ENCODE results near the gene LAX1.

The LAX1 gene

GRCh38 chr1:203818399-203818798 is 53.4 kb downstream of the LAX1 start:
- DNase-seq, result no peak

GRCh38 chr1:203823306-203823705 is 58.3 kb downstream of the LAX1 start:
- DNase-seq, result no peak

Measured in COR-L47 (cell line).